ENCODE measurements around the gene CWC25. TPM values are rescaled to one million over a fixed set of nuclear protein-coding genes. Genes with fewer than 3 reads are reported as not detected.

CWC25 gene
- total RNA-seq, 4 donors from 2014 or later = 9.1 to 26.2 (median 18.1) TPM

GRCh38 chr17:38798614-38799500 is 26.3 kb downstream of the CWC25 start:
- Histone ChIP-seq H3K27ac (peak overlapping the region; percentile 99 to 100), H3K36me3 (no peaks in the 10 kb centered on the region), H3K4me1 (peaks cover 5 to 14% of the 10 kb centered on the region in 2 donors), H3K9me3 (no peaks in the 10 kb centered on the region), H3K27me3 (no peaks in the 10 kb centered on the region), H3K4me3 (peak overlapping the region; percentile 54 to 76)
- intact Hi-C loops (cut with DNase I; ENCODE audit: low total_unique reads) = no loop called here
- peak in 1 of 4 experiments; percentile 5 for TF ChIP-seq CTCF (IDR thresholded peaks at IDR 0.05)
- TF ChIP-seq POLR2A (IDR thresholded peaks at IDR 0.05) = no peak
- no peak for DNase-seq

- Histone ChIP-seq H3K36me3 (no peaks in the 10 kb centered on the region), H3K9me3 (no peaks in the 10 kb centered on the region), H3K4me3 (peak overlapping the region; percentile 54 to 76), H3K27me3 (no peaks in the 10 kb centered on the region), H3K4me1 (peaks cover 5 to 14% of the 10 kb centered on the region in 2 donors), H3K27ac (peak overlapping the region; percentile 99 to 100)
- intact Hi-C loops (cut with DNase I; ENCODE audit: low total_unique reads) = no loop called here
- no peak for DNase-seq
- no peak for TF ChIP-seq CTCF (IDR thresholded peaks at IDR 0.05)
- no peak for TF ChIP-seq POLR2A (IDR thresholded peaks at IDR 0.05)
Measured at GRCh38 chr17:38797828-38798227, 27.3 kb downstream of the CWC25 start.

DNA sequence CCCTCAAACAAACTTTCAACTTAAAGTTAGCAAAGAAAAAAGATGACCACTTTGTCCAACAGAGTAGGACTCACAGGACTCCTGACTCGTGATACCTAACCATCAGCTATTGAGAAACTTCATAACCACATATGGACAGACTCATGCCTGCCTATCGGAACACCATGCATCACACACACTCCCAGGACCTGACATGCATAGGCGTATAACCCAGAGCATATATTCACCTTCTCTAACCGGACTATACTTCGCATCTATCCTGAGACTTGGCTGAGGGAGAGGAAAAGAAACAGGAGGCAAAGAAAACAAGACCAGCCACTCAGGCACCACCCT is 28.0 kb downstream of the CWC25 start:
- DNase-seq = no peak
- H3K27ac ChIP-seq = peak overlapping the region in 1 of 2 donors; percentile 99
- no peaks in the 10 kb centered on the region for H3K36me3 ChIP-seq
- no peaks in the 10 kb centered on the region for H3K27me3 ChIP-seq
- intact Hi-C loops (cut with DNase I; ENCODE audit: low total_unique reads) = no loop called here
- TF ChIP-seq POLR2A (IDR thresholded peaks at IDR 0.05) = no peak
- TF ChIP-seq CTCF (IDR thresholded peaks at IDR 0.05) = no peak
- H3K4me3 ChIP-seq = no peak overlapping the region
- no peaks in the 10 kb centered on the region for H3K9me3 ChIP-seq
- peaks cover 5 to 14% of the 10 kb centered on the region in 2 donors for H3K4me1 ChIP-seq

DNA sequence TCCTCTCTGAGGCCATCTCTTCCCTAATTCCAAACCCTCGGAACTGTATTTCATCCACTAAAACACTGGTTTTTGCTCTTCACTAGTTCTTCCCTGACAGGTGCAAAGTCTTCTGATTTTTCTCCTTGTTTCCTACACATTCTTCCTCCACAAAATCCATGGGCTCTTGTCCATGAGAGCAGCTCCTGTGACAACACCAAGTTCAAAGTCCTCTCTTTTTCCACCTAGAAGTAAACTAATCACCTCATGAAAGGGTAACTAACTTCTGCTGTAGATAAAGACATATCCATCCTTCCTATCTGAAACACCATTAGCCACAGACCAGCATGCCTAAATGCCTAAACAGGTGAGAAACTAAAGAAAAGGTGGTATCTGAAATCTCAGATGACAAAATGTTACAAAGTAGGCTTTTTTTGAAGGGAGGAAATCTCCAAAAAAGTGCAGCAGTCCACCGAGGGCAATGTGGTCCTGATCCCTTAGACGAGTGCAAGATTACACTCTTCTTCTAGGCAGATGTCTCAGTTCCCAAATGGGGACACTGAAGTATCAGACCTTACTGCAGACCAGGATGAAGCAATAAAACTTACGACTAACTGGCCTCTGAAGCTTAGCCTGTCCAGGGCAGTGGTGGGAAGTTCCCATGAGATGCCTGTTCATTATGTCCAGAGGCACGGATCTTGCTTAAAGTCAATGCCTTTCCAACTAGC is 28.5 kb downstream of the CWC25 start:
- Histone ChIP-seq H3K36me3 (no peaks in the 10 kb centered on the region), H3K9me3 (no peaks in the 10 kb centered on the region), H3K4me3 (no peak overlapping the region), H3K27me3 (no peaks in the 10 kb centered on the region), H3K27ac (peak overlapping the region in 1 of 2 donors; percentile 99), H3K4me1 (peaks cover 5 to 14% of the 10 kb centered on the region in 2 donors)
- no peak for TF ChIP-seq CTCF (IDR thresholded peaks at IDR 0.05)
- no peak for TF ChIP-seq POLR2A (IDR thresholded peaks at IDR 0.05)
- intact Hi-C loops (cut with DNase I; ENCODE audit: low total_unique reads) = no loop called here
- DNase-seq = no peak

GRCh38 chr17:38794221-38794620 is 30.9 kb downstream of the CWC25 start:
- H3K4me1 ChIP-seq = peaks cover 10 to 14% of the 10 kb centered on the region in 2 donors

More at GRCh38 chr17:38794221-38794620, 30.9 kb downstream of the CWC25 start:
- Histone ChIP-seq H3K4me3 (no peak overlapping the region), H3K27ac (no peak overlapping the region), H3K36me3 (no peaks in the 10 kb centered on the region), H3K27me3 (no peaks in the 10 kb centered on the region), H3K9me3 (no peaks in the 10 kb centered on the region)
- TF ChIP-seq CTCF (IDR thresholded peaks at IDR 0.05) (no peak), POLR2A (IDR thresholded peaks at IDR 0.05) (no peak)
- DNase-seq = no peak
- intact Hi-C loops (cut with DNase I; ENCODE audit: low total_unique reads) = no loop called here
